Type B pancreatic cell (in vitro differentiated cells): ENCODE measurements around the gene CEP250. TPM values are rescaled to one million over a fixed set of nuclear protein-coding genes. Genes with fewer than 3 reads are reported as not detected.
A peak's percentile ranks its signal among the peaks of the same experiment; 100 is the strongest.

Experiments used
- DNase-seq: peaks from one replicate; pipeline ENCODE4 v3.0.0; 2021; ENCODE audit warnings: mixed read lengths; ENCODE audit not compliant: unreplicated experiment; ENCODE audit errors: extremely low spot score
- H3K27ac Mint-ChIP-seq: 2 replicates; pipeline ENCODE4 v1.8.0; 2021; ENCODE audit warnings: mild to moderate bottlenecking, mixed read lengths
- H3K27me3 Mint-ChIP-seq: 2 replicates; pipeline ENCODE4 v1.8.0; 2021; ENCODE audit warnings: mixed read lengths
- H3K36me3 Mint-ChIP-seq: 2 replicates; pipeline ENCODE4 v1.8.0; 2021; ENCODE audit warnings: mixed read lengths
- H3K4me1 Mint-ChIP-seq: one replicate; pipeline ENCODE4 v1.8.0; 2021; ENCODE audit warnings: mixed read lengths; ENCODE audit not compliant: unreplicated experiment
- H3K4me3 Mint-ChIP-seq: 2 replicates; pipeline ENCODE4 v1.8.0; 2021; ENCODE audit warnings: mild to moderate bottlenecking, mixed read lengths
- H3K9me3 Mint-ChIP-seq: 2 replicates; pipeline ENCODE4 v1.8.0; 2021; ENCODE audit warnings: mixed read lengths
- long read RNA-seq: library from polyadenylated mRNA; unstranded; transcript quantifications from one replicate; pipeline ENCODE4 v2.0.0, GENCODE V29; 2020
- total RNA-seq: library from RNA; stranded (reverse); gene quantifications from 2 replicates; pipeline ENCODE4 v1.2.1, GENCODE V29; 2021; ENCODE audit warnings: low replicate concordance
- TF ChIP-seq, protein P1 (sequence below): fragments of 200-600 bp; sonication (generic); conservative IDR thresholded peaks from 2 replicates; pipeline ENCODE4 v1.5.0; 2021; ENCODE audit warnings: antibody characterized with exemption, mild to moderate bottlenecking

CEP250 gene, protein sequence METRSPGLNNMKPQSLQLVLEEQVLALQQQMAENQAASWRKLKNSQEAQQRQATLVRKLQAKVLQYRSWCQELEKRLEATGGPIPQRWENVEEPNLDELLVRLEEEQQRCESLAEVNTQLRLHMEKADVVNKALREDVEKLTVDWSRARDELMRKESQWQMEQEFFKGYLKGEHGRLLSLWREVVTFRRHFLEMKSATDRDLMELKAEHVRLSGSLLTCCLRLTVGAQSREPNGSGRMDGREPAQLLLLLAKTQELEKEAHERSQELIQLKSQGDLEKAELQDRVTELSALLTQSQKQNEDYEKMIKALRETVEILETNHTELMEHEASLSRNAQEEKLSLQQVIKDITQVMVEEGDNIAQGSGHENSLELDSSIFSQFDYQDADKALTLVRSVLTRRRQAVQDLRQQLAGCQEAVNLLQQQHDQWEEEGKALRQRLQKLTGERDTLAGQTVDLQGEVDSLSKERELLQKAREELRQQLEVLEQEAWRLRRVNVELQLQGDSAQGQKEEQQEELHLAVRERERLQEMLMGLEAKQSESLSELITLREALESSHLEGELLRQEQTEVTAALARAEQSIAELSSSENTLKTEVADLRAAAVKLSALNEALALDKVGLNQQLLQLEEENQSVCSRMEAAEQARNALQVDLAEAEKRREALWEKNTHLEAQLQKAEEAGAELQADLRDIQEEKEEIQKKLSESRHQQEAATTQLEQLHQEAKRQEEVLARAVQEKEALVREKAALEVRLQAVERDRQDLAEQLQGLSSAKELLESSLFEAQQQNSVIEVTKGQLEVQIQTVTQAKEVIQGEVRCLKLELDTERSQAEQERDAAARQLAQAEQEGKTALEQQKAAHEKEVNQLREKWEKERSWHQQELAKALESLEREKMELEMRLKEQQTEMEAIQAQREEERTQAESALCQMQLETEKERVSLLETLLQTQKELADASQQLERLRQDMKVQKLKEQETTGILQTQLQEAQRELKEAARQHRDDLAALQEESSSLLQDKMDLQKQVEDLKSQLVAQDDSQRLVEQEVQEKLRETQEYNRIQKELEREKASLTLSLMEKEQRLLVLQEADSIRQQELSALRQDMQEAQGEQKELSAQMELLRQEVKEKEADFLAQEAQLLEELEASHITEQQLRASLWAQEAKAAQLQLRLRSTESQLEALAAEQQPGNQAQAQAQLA (N-terminal part only)
- total RNA-seq, result 48.7 and 57.1 TPM in 2 replicates
- long read RNA-seq, partial matches to known transcripts, result 24 of 82 reads
- long read RNA-seq, other reads (novel, unspliced or antisense), result 58 of 82 reads

DNA sequence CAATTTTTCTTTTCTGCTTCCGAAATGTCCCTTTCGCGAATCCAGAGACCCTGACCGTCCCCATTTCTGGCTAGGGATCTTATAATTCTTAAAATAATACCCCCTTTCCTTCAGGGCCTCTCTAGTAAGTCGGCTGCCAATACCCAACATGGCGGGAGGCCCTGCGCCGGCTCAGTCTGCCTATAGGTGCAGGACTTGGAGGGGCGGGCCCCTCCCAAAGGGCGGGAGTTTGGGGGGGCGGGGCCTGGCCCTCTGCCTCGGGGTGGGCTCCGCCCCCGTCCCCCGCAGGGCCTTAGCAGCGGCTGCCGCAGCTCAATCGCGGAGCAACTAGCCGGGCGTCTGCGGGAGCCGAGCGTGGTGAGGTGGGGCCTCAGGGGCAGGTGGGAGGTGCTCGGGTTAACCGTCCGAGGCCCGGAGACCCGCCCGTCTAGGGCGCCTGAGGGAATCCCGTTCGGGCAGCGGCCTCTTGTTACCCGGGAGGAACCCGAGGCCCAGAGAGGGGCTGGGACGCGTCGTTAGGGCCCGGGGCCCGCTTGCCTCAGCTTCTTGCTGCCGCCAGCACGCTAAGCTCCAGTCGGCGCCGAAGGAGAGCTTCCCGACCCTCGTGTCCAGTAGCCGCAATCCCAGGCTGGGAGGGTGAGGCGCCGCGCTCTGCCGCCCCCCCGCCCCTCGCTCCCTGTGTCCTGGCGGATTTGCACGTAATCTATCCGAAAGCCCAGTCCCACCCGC is at the start of gene CEP250:
Gene CEP250, plus strand, starts transcription at position 718 of the 729 bp plus-strand sequence. CDS start 6,770 bp downstream, outside the sequence.
- TF ChIP-seq, protein P1, sequence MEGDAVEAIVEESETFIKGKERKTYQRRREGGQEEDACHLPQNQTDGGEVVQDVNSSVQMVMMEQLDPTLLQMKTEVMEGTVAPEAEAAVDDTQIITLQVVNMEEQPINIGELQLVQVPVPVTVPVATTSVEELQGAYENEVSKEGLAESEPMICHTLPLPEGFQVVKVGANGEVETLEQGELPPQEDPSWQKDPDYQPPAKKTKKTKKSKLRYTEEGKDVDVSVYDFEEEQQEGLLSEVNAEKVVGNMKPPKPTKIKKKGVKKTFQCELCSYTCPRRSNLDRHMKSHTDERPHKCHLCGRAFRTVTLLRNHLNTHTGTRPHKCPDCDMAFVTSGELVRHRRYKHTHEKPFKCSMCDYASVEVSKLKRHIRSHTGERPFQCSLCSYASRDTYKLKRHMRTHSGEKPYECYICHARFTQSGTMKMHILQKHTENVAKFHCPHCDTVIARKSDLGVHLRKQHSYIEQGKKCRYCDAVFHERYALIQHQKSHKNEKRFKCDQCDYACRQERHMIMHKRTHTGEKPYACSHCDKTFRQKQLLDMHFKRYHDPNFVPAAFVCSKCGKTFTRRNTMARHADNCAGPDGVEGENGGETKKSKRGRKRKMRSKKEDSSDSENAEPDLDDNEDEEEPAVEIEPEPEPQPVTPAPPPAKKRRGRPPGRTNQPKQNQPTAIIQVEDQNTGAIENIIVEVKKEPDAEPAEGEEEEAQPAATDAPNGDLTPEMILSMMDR, result no peak
- peaks cover 24% of the 10 kb centered on the region for H3K4me1 Mint-ChIP-seq
- no peaks in the 10 kb centered on the region for H3K27me3 Mint-ChIP-seq
- peaks cover 2% of the 10 kb centered on the region for H3K36me3 Mint-ChIP-seq
- no peaks in the 10 kb centered on the region for H3K9me3 Mint-ChIP-seq
- peak within 1 kb of the TSS; percentile 95 for H3K4me3 Mint-ChIP-seq
- peak; percentile 97 for DNase-seq
- peak within 1 kb of the TSS; percentile 100 for H3K27ac Mint-ChIP-seq

DNA sequence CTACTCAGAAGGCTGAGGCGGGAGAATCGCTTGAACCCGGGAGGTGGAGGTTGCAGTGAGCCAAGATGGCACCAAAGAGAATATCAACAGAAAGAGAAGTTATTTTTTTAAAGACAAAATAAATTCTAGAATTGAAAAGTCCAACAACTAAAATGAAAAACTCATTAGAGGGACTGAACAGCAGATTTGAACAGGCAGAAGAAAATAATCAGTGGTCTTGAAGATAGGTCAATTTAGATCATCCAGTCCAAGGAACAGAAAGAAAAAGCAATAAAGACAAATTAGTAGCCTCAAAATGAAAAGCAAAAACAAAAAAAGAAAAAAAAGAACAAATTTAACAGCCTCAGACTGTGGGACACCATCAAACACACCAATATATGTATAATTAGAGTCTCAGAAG is 49.6 kb upstream of the CEP250 start:
- H3K27me3 Mint-ChIP-seq, result no peaks in the 10 kb centered on the region
- peaks cover 37% of the 10 kb centered on the region for H3K36me3 Mint-ChIP-seq
- H3K9me3 Mint-ChIP-seq, result peaks cover 5% of the 10 kb centered on the region
- peaks cover 2% of the 10 kb centered on the region for H3K4me1 Mint-ChIP-seq
- TF ChIP-seq, protein P1, result no peak
- no peak overlapping the region for H3K4me3 Mint-ChIP-seq
- H3K27ac Mint-ChIP-seq, result no peak overlapping the region
- DNase-seq, result no peak

DNA sequence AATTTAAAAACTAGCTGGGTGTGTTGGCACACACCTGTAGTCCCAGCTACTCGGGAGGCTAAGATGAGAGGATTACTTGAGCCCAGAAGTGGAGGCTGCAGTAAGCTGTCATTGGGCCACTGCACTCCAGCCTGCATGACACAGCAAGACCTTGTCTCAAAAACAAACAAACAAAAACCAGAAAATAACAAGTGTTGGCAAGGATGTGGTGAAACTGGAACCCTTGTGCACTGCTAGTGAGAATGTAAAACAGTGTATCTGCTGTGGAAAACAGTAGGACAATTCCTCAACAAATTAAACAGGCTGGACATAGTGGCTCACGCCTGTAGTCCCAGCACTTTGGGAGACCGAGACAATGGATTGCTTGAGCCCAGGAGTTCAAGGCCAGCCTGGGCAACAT is 47.1 kb upstream of the CEP250 start:
- TF ChIP-seq, protein P1, result no peak
- Mint-ChIP-seq H3K4me3 (no peak overlapping the region), H3K36me3 (peaks cover 39% of the 10 kb centered on the region)

DNA sequence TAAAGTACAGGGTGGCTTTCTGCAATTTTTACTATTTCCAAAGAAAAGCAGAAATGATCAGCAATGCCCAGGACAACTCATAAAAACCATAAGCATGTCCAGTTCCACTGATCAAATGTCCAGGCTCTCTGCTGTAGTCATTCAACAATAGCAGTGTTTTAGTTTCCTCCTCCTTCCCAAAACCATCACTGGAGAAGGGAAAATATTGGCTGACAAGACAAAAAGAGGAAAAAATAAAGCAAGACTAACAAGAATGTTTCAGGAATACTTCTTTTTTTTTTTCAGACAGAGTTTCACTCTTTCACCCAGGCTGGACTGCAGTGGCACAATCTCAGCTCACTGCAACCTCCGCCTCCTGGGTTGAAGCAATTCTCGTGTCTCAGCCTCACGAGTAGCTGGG is 45.9 kb upstream of the CEP250 start:
- H3K27me3 Mint-ChIP-seq, result peaks cover 4% of the 10 kb centered on the region
- peaks cover 5% of the 10 kb centered on the region for H3K9me3 Mint-ChIP-seq
- H3K27ac Mint-ChIP-seq, result no peak overlapping the region
- TF ChIP-seq, protein P1, result no peak
- H3K36me3 Mint-ChIP-seq, result peaks cover 35% of the 10 kb centered on the region
- DNase-seq, result no peak
- no peak overlapping the region for H3K4me3 Mint-ChIP-seq
- peaks cover 14% of the 10 kb centered on the region for H3K4me1 Mint-ChIP-seq

More for the DNA sequence above, 47.1 kb upstream of the CEP250 start:
- Mint-ChIP-seq H3K9me3 (peaks cover 5% of the 10 kb centered on the region), H3K27ac (no peak overlapping the region), H3K27me3 (no peaks in the 10 kb centered on the region), H3K4me1 (peaks cover 14% of the 10 kb centered on the region)
- no peak for DNase-seq

DNA sequence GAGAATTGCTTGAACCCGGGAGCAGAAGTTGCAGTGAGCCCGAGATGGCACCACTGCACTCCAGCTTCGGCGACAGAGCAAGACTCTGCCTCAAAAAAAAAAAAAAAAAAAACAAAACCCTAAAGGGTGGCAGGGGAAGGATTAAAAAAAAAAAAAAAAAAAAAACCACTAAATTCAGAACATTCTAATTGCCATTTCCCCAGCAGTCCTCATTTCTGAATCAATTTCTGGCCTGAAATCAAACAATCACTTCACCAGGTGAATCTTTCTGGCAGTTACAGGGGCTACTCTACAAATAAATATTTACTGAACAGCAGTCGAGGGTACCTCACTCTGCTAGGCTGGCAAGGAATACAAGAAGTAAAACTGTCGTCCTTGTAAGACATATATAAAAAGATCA is 44.8 kb upstream of the CEP250 start:
- TF ChIP-seq, protein P1, result no peak
- H3K9me3 Mint-ChIP-seq, result peaks cover 5% of the 10 kb centered on the region
- peak overlapping the region; percentile 97 for H3K27ac Mint-ChIP-seq
- DNase-seq, result no peak
- peak overlapping the region; percentile 99 for H3K4me3 Mint-ChIP-seq
- peaks cover 26% of the 10 kb centered on the region for H3K36me3 Mint-ChIP-seq
- peaks cover 6% of the 10 kb centered on the region for H3K27me3 Mint-ChIP-seq
- H3K4me1 Mint-ChIP-seq, result peaks cover 14% of the 10 kb centered on the region
